Ascending aorta (tissue), 2 donors: ENCODE data around the gene PPM1L. TPM values are rescaled to one million over a fixed set of nuclear protein-coding genes. Genes with fewer than 3 reads are reported as not detected.

Source experiments
- DNase-seq, 2 donors: peaks; one replicate each; pipeline ENCODE4 v3.0.0-alpha.2; 2019; ENCODE audit warnings: low spot score in 2 of 2
- H3K27ac ChIP-seq, 2 donors: fragments of 200-600 bp; sonication (generic); one replicate each; pipeline ENCODE4 v1.5.1; 2016 to 2017; ENCODE audit warnings: mild to moderate bottlenecking in 1 of 2
- H3K27me3 ChIP-seq: fragments of 200-600 bp; sonication (generic); one replicate; pipeline ENCODE4 v1.5.1; 2017
- H3K36me3 ChIP-seq, 2 donors: fragments of 200-600 bp; sonication (generic); one replicate each; pipeline ENCODE4 v1.5.1; 2016
- H3K4me1 ChIP-seq, 2 donors: fragments of 200-600 bp; sonication (generic); one replicate each; pipeline ENCODE4 v1.5.1; 2016 to 2017; ENCODE audit warnings: mild to moderate bottlenecking in 1 of 2
- H3K4me3 ChIP-seq, 2 donors: fragments of 200-600 bp; sonication (generic); one replicate each; pipeline ENCODE4 v1.5.1; 2016 to 2017; ENCODE audit warnings: mild to moderate bottlenecking in 1 of 2
- H3K9me3 ChIP-seq, 2 donors: fragments of 200-600 bp; sonication (generic); one replicate each; pipeline ENCODE4 v1.5.1; 2016
- intact Hi-C: fragments of 100-400 bp; cut with DNase I; formaldehyde crosslinking; loops from one replicate; pipeline ENCODE4 v1.15.1; 2023
- total RNA-seq: library from RNA; depleted of rRNA; stranded (reverse); fragments of >200 nt; gene quantifications from one replicate; pipeline ENCODE4 v1.1.0, GENCODE V29; 2016
- TF ChIP-seq, protein P1 (sequence below), 3 experiments: fragments of 200-600 bp in 2 of 3; fragments of 450-650 bp in 1 of 3; sonication (generic) in 2 of 3; IDR thresholded peaks; one replicate each; pipeline ENCODE4 v1.5.1; 2016 to 2019; ENCODE audit warnings: antibody characterized with exemption in 3 of 3, mild to moderate bottlenecking in 1 of 3, moderate library complexity in 1 of 3

The PPM1L gene
- total RNA-seq, 1 donor from 2014 or later = 20.3 TPM

DNA sequence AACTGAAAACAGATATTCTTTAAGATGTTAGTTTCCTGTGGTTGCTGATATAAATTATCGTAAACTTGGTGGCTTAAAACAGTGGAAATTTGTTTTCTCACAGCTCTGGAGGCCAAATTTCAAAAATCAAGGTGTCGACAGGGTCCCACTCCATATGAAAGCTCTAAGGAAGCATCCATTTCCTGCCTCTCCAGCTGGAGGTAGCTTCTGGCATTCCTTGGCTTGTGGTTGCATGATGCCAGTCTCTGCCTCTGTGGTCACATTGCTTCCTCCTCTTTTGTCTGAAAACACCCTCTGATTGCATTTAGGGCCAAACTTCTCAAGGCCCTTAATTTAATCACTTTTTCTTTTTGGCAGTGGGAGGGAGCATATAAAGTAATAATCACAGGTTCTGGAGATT lies 96.8 kb downstream of the PPM1L start:
- Histone ChIP-seq H3K27me3 (no peaks in the 10 kb centered on the region), H3K27ac (no peak overlapping the region), H3K36me3 (no peaks in the 10 kb centered on the region), H3K4me1 (no peaks in the 10 kb centered on the region), H3K9me3 (no peaks in the 10 kb centered on the region), H3K4me3 (no peak overlapping the region)
- intact Hi-C loops = no loop called here
- TF ChIP-seq, protein P1, sequence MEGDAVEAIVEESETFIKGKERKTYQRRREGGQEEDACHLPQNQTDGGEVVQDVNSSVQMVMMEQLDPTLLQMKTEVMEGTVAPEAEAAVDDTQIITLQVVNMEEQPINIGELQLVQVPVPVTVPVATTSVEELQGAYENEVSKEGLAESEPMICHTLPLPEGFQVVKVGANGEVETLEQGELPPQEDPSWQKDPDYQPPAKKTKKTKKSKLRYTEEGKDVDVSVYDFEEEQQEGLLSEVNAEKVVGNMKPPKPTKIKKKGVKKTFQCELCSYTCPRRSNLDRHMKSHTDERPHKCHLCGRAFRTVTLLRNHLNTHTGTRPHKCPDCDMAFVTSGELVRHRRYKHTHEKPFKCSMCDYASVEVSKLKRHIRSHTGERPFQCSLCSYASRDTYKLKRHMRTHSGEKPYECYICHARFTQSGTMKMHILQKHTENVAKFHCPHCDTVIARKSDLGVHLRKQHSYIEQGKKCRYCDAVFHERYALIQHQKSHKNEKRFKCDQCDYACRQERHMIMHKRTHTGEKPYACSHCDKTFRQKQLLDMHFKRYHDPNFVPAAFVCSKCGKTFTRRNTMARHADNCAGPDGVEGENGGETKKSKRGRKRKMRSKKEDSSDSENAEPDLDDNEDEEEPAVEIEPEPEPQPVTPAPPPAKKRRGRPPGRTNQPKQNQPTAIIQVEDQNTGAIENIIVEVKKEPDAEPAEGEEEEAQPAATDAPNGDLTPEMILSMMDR (IDR thresholded peaks at IDR 0.05) = no peak
- no peak for DNase-seq

DNA sequence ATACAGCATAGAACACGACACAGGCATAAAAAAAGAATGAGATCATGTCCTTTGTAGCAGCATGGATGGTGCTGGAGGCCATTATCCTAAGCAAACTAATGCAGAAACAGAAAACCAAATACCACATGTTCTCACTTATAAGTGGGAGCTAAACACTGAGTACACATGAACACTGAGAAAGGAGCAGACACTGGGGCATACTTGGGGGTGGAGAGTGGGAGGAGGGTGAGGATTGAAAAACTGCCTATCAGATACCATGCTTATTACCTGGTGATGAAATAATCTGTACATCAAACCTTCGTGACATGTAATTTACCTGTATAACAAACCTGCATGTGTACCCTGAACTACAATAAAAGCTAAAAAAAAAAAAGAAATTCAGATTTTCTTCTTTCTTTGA lies 100.4 kb downstream of the PPM1L start:
- H3K27me3 ChIP-seq = no peaks in the 10 kb centered on the region
- no peak overlapping the region for H3K27ac ChIP-seq
- no peak overlapping the region for H3K4me3 ChIP-seq
- H3K36me3 ChIP-seq = no peaks in the 10 kb centered on the region
- H3K4me1 ChIP-seq = no peaks in the 10 kb centered on the region
- TF ChIP-seq, protein P1 (IDR thresholded peaks at IDR 0.05) = no peak
- intact Hi-C loops = no loop called here
- no peak for DNase-seq
- H3K9me3 ChIP-seq = no peaks in the 10 kb centered on the region

DNA sequence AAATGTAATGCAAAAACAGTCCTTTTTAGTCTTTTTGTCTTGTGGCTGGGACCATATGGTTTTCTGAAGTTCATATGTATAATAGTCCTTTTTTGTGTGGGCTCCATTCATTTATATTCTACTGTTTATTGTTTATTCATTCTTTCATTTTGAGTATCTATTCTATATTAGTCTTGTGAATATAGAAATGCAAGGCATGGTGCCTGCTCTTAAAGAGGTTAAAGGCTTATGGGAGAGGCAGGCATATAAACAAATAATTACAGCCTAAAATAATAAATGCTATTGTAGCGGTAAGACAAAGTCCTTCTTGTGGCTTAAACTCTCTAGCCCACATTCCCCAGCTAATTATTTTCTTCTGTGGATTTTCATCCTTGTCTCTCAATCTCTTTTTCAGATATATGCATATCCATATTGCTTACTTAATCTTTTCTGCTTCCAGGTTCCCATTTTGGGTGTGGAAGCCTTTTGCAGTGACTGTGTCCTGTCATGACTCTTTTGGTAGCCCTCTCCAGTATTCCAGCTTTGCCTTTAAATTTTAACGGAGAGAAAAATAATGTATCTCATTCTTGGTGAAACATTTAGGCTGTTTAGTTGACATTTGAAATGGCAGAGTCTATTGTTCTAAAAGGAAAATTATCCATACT lies 101.6 kb downstream of the PPM1L start:
- no peaks in the 10 kb centered on the region for H3K4me1 ChIP-seq
- H3K27ac ChIP-seq = no peak overlapping the region
- intact Hi-C loops = no loop called here
- no peaks in the 10 kb centered on the region for H3K36me3 ChIP-seq
- H3K4me3 ChIP-seq = no peak overlapping the region
- H3K27me3 ChIP-seq = no peaks in the 10 kb centered on the region
- TF ChIP-seq, protein P1 (IDR thresholded peaks at IDR 0.05) = no peak
- H3K9me3 ChIP-seq = no peaks in the 10 kb centered on the region
- DNase-seq = no peak

DNA sequence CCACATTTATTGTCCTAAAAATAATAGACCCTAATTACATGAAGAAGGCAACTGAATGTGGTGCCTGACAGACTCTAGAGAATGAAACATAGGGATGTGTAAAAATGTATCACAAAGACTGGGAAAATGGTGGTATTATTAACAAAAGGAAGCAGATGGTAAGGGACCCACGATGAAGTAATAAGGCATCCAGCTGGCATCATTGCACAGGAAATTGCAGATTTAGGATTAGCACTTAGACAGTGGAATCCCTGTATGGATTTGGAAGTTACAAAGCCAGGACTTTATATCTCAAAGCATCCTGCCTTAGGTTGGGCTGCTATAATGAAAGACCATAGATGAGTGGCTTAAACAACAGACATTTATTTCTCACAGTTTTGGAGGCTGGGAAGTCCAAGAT lies 104.3 kb downstream of the PPM1L start:
- Histone ChIP-seq H3K4me1 (no peaks in the 10 kb centered on the region), H3K27ac (no peak overlapping the region), H3K27me3 (no peaks in the 10 kb centered on the region), H3K36me3 (no peaks in the 10 kb centered on the region), H3K4me3 (no peak overlapping the region), H3K9me3 (no peaks in the 10 kb centered on the region)
- DNase-seq = no peak
- intact Hi-C loops = no loop called here
- TF ChIP-seq, protein P1 (IDR thresholded peaks at IDR 0.05) = no peak

DNA sequence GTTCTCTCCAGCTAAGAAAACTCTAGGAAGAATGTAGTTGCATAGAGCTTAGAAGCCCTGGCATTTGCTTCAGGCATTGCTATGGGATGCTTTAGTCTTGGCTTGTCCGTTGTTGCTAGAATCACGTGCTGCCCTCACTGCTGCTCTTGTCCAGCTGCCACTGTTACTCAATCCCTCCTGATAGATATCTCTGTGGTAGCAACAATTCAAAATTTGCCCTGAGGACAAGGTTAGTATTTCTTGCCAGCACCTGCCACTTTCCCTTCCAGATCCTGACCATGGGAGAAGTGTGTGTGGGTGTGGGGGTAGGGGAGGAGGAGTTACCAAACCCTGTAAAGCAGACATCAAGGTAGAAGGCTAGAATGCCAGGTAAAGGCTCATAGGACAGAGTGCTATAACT lies 113.8 kb downstream of the PPM1L start:
- Histone ChIP-seq H3K27ac (no peak overlapping the region), H3K4me1 (peaks cover 0 to 5% of the 10 kb centered on the region in 2 donors), H3K4me3 (peak overlapping the region in 1 of 2 donors; percentile 11), H3K36me3 (no peaks in the 10 kb centered on the region), H3K9me3 (no peaks in the 10 kb centered on the region), H3K27me3 (no peaks in the 10 kb centered on the region)
- intact Hi-C loops = loop anchor here (5.0 kb wide), 1 partner anchor 113 kb away; the partner anchor contains the start of gene PPM1L
- no peak for DNase-seq
- TF ChIP-seq, protein P1 (IDR thresholded peaks at IDR 0.05) = no peak
